Bronchial smooth muscle cell (primary cell): ENCODE results near the gene DSCAM. TPM values are rescaled to one million over a fixed set of nuclear protein-coding genes. Genes with fewer than 3 reads are reported as not detected.

ENCODE experiments used
- total RNA-seq: library from RNA; depleted of rRNA; stranded (reverse); fragments of >200 nt; gene quantifications from 2 replicates; pipeline ENCODE4 v1.2.1, GENCODE V29; 2014

DSCAM gene
- under 0.01 TPM in 2 replicates for total RNA-seq

GRCh38 chr21:40846587-40847411 is at the start of gene DSCAM:
TSS of gene DSCAM (minus strand) at chr21:40847158. CDS start at chr21:40846661, 497 bp downstream.

